ENCODE data around the gene ARAP2. TPM values are rescaled to one million over a fixed set of nuclear protein-coding genes. Genes with fewer than 3 reads are reported as not detected.

Gene ARAP2
- total and polyA plus RNA-seq, 9 of the 15 experiments (the other 6 are each of a cell fraction or from before 2014, with no cell fraction given), result 0.03 to 0.35 (median 0.11) TPM; not detected in 4

GRCh38 chr4:36086261-36086786 lies 158.0 kb downstream of the ARAP2 start:
- no peak overlapping the region for H3K27ac ChIP-seq (ENCODE audit: extremely low read depth, low read depth, low read length)
- no peaks in the 10 kb centered on the region for H4K20me1 ChIP-seq (replicated peaks; ENCODE audit: control insufficient read depth, insufficient read depth, low read length)
- intact Hi-C loops (cut with micrococcal nuclease), result no loop called here
- H3K4me2 ChIP-seq (ENCODE audit: insufficient read depth, low read length), result no peak overlapping the region
- TF ChIP-seq DNMT1 (IDR thresholded peaks at IDR 0.05) (no peak), SNAPC5 (CRISPR knock-in tag; IDR thresholded peaks at IDR 0.05) (no peak), HCFC1 (IDR thresholded peaks at IDR 0.05; ENCODE audit: low read depth, low read length) (no peak), E2F1 (CRISPR knock-in tag; IDR thresholded peaks at IDR 0.05) (no peak), ZNF12 (CRISPR knock-in tag; IDR thresholded peaks at IDR 0.05) (no peak), FOS (IDR thresholded peaks at IDR 0.05; ENCODE audit: extremely low read depth, insufficient read length) (no peak)
- no TSS peak for BruUV-seq (replicated peaks)
- WGBS (ENCODE audit: insufficient coverage, low coverage, missing lambda C conversion rate), result 0% methylated on average over 1 of the region's 1 CpG
- H3K36me3 ChIP-seq (ENCODE audit: control insufficient read depth, insufficient read depth, low read length), result no peaks in the 10 kb centered on the region
- no peak overlapping the region for H3K9ac ChIP-seq (ENCODE audit: insufficient read depth in 1 of 2, low read depth in 2 of 2, low read length in 2 of 2)
- no peaks in the 10 kb centered on the region for H3K27me3 ChIP-seq (ENCODE audit: control insufficient read depth in 2 of 2, insufficient read depth in 2 of 2, low read length in 2 of 2)
- CTCF ChIA-PET (ENCODE audit: low intra/inter-chr PET ratio), result no interaction called here
- no peaks in the 10 kb centered on the region for H3K9me3 ChIP-seq (replicated peaks; ENCODE audit: control insufficient read depth, insufficient read depth, low read depth, low read length)
- in situ Hi-C loops (cut with MboI), result no loop called here
- ATAC-seq (no peak), FAIRE-seq (no peak), DNase-seq (ENCODE audit: extremely low read depth in 1 of 4, low spot score in 3 of 4) (no peak)
- H3K4me3 ChIP-seq, result no peak overlapping the region
- H3K9me1 ChIP-seq (ENCODE audit: control insufficient read depth, insufficient read depth, low read length), result no peaks in the 10 kb centered on the region
- H3K79me2 ChIP-seq (ENCODE audit: control insufficient read depth, insufficient read depth, low read length), result no peaks in the 10 kb centered on the region
- no peaks in the 10 kb centered on the region for H3K4me1 ChIP-seq (replicated peaks in 1 of 2; ENCODE audit: control insufficient read depth in 2 of 2, insufficient read depth in 2 of 2, low read length in 2 of 2)
- POLR2A ChIA-PET, result no interaction called here
- no peak overlapping the region for H2AFZ ChIP-seq (ENCODE audit: low read depth, low read length)
